H1 (cell line): ENCODE data around the gene E2F3. TPM values are rescaled to one million over a fixed set of nuclear protein-coding genes. Genes with fewer than 3 reads are reported as not detected.

ENCODE experiments used
- CTCF ChIA-PET: fragments of 300-600 bp; sonication (Branson Sonifier 250); formaldehyde crosslinking; loops from one replicate; lab custom pipeline; 2021; ENCODE audit not compliant: partially characterized antibody; lab: Charles Lee
- POLR2A ChIA-PET: fragments of 300-600 bp; sonication (Branson Sonifier 250); formaldehyde crosslinking; loops from one replicate; lab custom pipeline; 2021; ENCODE audit warnings: inconsistent platforms; ENCODE audit not compliant: partially characterized antibody; lab: Charles Lee
- DNase-seq, 2 experiments: peaks; one replicate each; pipeline versions ENCODE4 v3.0.0 to v3.0.0-alpha.2; 2010 to 2022; ENCODE audit warnings: low spot score in 2 of 2, low read depth in 1 of 2, mixed read lengths in 1 of 2
- FAIRE-seq: peaks from 2 replicates; lab custom pipeline; 2011; peaks lifted over from hg19 to GRCh38; lab: Jason Lieb, UNC
- H2AFZ ChIP-seq: 2 replicates; pipeline ENCODE4 v1.8.1; 2012; ENCODE audit warnings: low read length, inconsistent platforms
- H2AK5ac ChIP-seq: 2 replicates; pipeline ENCODE4 v1.6.1; 2013; ENCODE audit warnings: low read depth, low read length
- H2BK120ac ChIP-seq: replicated peaks from 2 replicates; pipeline ENCODE3; 2013; ENCODE audit warnings: low read depth, low read length, inconsistent platforms
- H2BK12ac ChIP-seq: 2 replicates; pipeline ENCODE4 v1.6.1; 2013; ENCODE audit warnings: low read depth, low read length
- H2BK15ac ChIP-seq: 2 replicates; pipeline ENCODE4 v1.6.1; 2013; ENCODE audit warnings: low read length
- H2BK20ac ChIP-seq: 2 replicates; pipeline ENCODE4 v1.6.1; 2013; ENCODE audit warnings: low read length
- H2BK5ac ChIP-seq: 2 replicates; pipeline ENCODE4 v1.6.1; 2013; ENCODE audit warnings: low read depth, low read length
- H3K14ac ChIP-seq: 2 replicates; pipeline ENCODE4 v1.6.1; 2013; ENCODE audit warnings: inconsistent platforms; ENCODE audit not compliant: insufficient read length
- H3K18ac ChIP-seq: 2 replicates; pipeline ENCODE4 v1.6.1; 2013; ENCODE audit warnings: low read length; ENCODE audit errors: extremely low read depth
- H3K23ac ChIP-seq: 2 replicates; pipeline ENCODE4 v1.6.1; 2013; ENCODE audit warnings: inconsistent platforms; ENCODE audit not compliant: insufficient read length
- H3K23me2 ChIP-seq: 2 replicates; pipeline ENCODE4 v1.6.1; 2013; ENCODE audit warnings: low read depth, low read length
- H3K27ac ChIP-seq: 2 replicates; pipeline ENCODE4 v1.6.1; 2011; ENCODE audit warnings: low read depth, low read length, inconsistent platforms
- H3K27me3 ChIP-seq, 4 experiments: replicated peaks in 1 of 4; 1 replicate in 1 of 4; 2 replicates in 3 of 4; pipeline versions ENCODE4 v1.6.1 to v1.8.1; 2011 to 2013; ENCODE audit warnings: low read length in 3 of 4, mild to moderate bottlenecking in 3 of 4, inconsistent platforms in 2 of 4, mixed read lengths in 2 of 4, moderate library complexity in 1 of 4; ENCODE audit not compliant: control insufficient read depth in 3 of 4, insufficient read depth in 3 of 4; ENCODE audit errors: extremely low read depth in 1 of 4
- H3K36me3 ChIP-seq, 4 experiments: 2 replicates each; pipeline versions ENCODE4 v1.6.1 to v1.8.1; 2011 to 2013; ENCODE audit warnings: mild to moderate bottlenecking in 4 of 4, low read length in 3 of 4, moderate library complexity in 2 of 4, control low read depth in 1 of 4, inconsistent platforms in 1 of 4; ENCODE audit not compliant: insufficient read depth in 4 of 4, control insufficient read depth in 2 of 4
- H3K4ac ChIP-seq: replicated peaks from 2 replicates; pipeline ENCODE3; 2013; ENCODE audit warnings: low read length, low read depth, mixed read lengths, inconsistent platforms; ENCODE audit not compliant: insufficient read length
- H3K4me1 ChIP-seq, 4 experiments: replicated peaks in 1 of 4; 1 replicate in 1 of 4; 2 replicates in 3 of 4; pipeline versions ENCODE4 v1.6.1 to v1.8.1; 2011 to 2013; ENCODE audit warnings: low read length in 3 of 4, inconsistent platforms in 2 of 4, mixed read lengths in 1 of 4; ENCODE audit not compliant: insufficient read depth in 4 of 4, control insufficient read depth in 3 of 4
- H3K4me2 ChIP-seq, 2 experiments: 2 replicates each; pipeline versions ENCODE4 v1.6.1 to v1.8.1; 2011 to 2013; ENCODE audit warnings: low read depth in 2 of 2, low read length in 2 of 2, control low read depth in 1 of 2, inconsistent platforms in 1 of 2, mild to moderate bottlenecking in 1 of 2; ENCODE audit not compliant: insufficient read depth in 1 of 2
- H3K4me3 ChIP-seq, 4 experiments: fragments of 200-600, 300-600 bp in 1 of 4; sonication (generic), shearing (Covaris generic), sonication (Bioruptor Twin) in 1 of 4; 2 replicates each; pipeline versions ENCODE4 v1.5.1 to v1.8.1; 2011 to 2016; ENCODE audit warnings: low read length in 4 of 4, low read depth in 3 of 4, control low read depth in 2 of 4, inconsistent platforms in 2 of 4, mild to moderate bottlenecking in 2 of 4, mixed read lengths in 1 of 4, moderate library complexity in 1 of 4; ENCODE audit not compliant: insufficient read depth in 2 of 4; ENCODE audit errors: extremely low read depth in 1 of 4
- H3K56ac ChIP-seq: replicated peaks from 2 replicates; pipeline ENCODE3; 2013; ENCODE audit warnings: low read depth, mild to moderate bottlenecking, mixed read lengths, low read length, inconsistent platforms; ENCODE audit not compliant: insufficient read length
- H3K79me1 ChIP-seq: 2 replicates; pipeline ENCODE4 v1.6.1; 2013; ENCODE audit warnings: low read depth, low read length, control low read depth
- H3K79me2 ChIP-seq, 2 experiments: 2 replicates each; pipeline versions ENCODE4 v1.6.1 to v1.8.1; 2012 to 2013; ENCODE audit warnings: low read length in 2 of 2, mild to moderate bottlenecking in 2 of 2, inconsistent platforms in 1 of 2; ENCODE audit not compliant: insufficient read depth in 2 of 2, control insufficient read depth in 1 of 2
- H3K9ac ChIP-seq, 4 experiments: replicated peaks in 1 of 4; 1 replicate in 1 of 4; 2 replicates in 3 of 4; pipeline versions ENCODE4 v1.6.1 to v1.8.1; 2011 to 2013; ENCODE audit warnings: low read depth in 3 of 4, low read length in 3 of 4, control low read depth in 2 of 4, mild to moderate bottlenecking in 2 of 4, moderate library complexity in 2 of 4, inconsistent platforms in 1 of 4; ENCODE audit errors: extremely low read depth in 1 of 4
- H3K9me3 ChIP-seq, 2 experiments: 2 replicates each; pipeline versions ENCODE4 v1.6.1 to v1.8.1; 2012 to 2013; ENCODE audit warnings: mild to moderate bottlenecking in 2 of 2, moderate library complexity in 2 of 2, control low read depth in 1 of 2, inconsistent platforms in 1 of 2, low read depth in 1 of 2, low read length in 1 of 2, mixed read lengths in 1 of 2; ENCODE audit not compliant: insufficient read depth in 2 of 2
- H4K20me1 ChIP-seq, 2 experiments: replicated peaks in 1 of 2; 2 replicates each; pipeline versions ENCODE3 to v1.8.1; 2011 to 2013; ENCODE audit warnings: inconsistent platforms in 2 of 2, low read length in 2 of 2, mild to moderate bottlenecking in 1 of 2; ENCODE audit not compliant: insufficient read depth in 2 of 2, control insufficient read depth in 1 of 2
- H4K5ac ChIP-seq: 2 replicates; pipeline ENCODE4 v1.6.1; 2013; ENCODE audit warnings: low read length, low read depth, mixed read lengths, inconsistent platforms; ENCODE audit not compliant: insufficient read length
- H4K8ac ChIP-seq: 2 replicates; pipeline ENCODE4 v1.8.0; 2013; ENCODE audit warnings: mild to moderate bottlenecking, moderate library complexity, low read length, inconsistent platforms; ENCODE audit not compliant: insufficient read depth; ENCODE audit errors: extremely low read depth
- H4K91ac ChIP-seq: replicated peaks from 2 replicates; pipeline ENCODE3; 2013; ENCODE audit warnings: low read length, mixed read lengths, inconsistent platforms; ENCODE audit not compliant: insufficient read length
- BRCA1 ChIP-seq: IDR thresholded peaks from 2 replicates; pipeline ENCODE4 v1.6.1; 2012; ENCODE audit warnings: low read depth, low read length, improper control_type of control experiment
- CBX8 ChIP-seq: fragments of 300-800, 300-1000 bp; sonication (generic); IDR thresholded peaks from 2 replicates; pipeline ENCODE4 v1.7.1; 2016; ENCODE audit warnings: low read depth, low read length, borderline replicate concordance
- CHD1 ChIP-seq: IDR thresholded peaks from 2 replicates; pipeline ENCODE4 v1.6.1; 2012; ENCODE audit warnings: low read depth, low read length, improper control_type of control experiment
- EGR1 ChIP-seq: IDR thresholded peaks from 2 replicates; pipeline ENCODE4 v1.6.1; 2011; ENCODE audit warnings: low read depth, low read length, borderline replicate concordance
- KDM5A ChIP-seq: fragments of 200-600 bp; IDR thresholded peaks from 2 replicates; pipeline ENCODE4 v1.7.1; 2012; ENCODE audit warnings: mild to moderate bottlenecking, low read length, inconsistent platforms, mixed read lengths
- MAFK ChIP-seq: IDR thresholded peaks from 2 replicates; pipeline ENCODE4 v1.6.1; 2012; ENCODE audit warnings: low read depth, mild to moderate bottlenecking, improper control_type of control experiment, low read length
- NANOG ChIP-seq: IDR thresholded peaks from 2 replicates; pipeline ENCODE4 v1.6.1; 2011; ENCODE audit warnings: low read length, low read depth, mild to moderate bottlenecking, inconsistent platforms; ENCODE audit not compliant: insufficient read depth, poor library complexity, severe bottlenecking
- RBBP5 ChIP-seq: IDR thresholded peaks from 2 replicates; pipeline ENCODE4 v1.7.1; 2012; ENCODE audit warnings: low read depth, mild to moderate bottlenecking, inconsistent platforms, low read length, moderate library complexity, borderline replicate concordance
- RFX5 ChIP-seq: IDR thresholded peaks from 2 replicates; pipeline ENCODE4 v1.6.1; 2011; ENCODE audit warnings: low read depth, low read length, improper control_type of control experiment, borderline replicate concordance
- SIN3A ChIP-seq, 2 experiments: IDR thresholded peaks in 1 of 2; conservative IDR thresholded peaks in 1 of 2; 2 replicates each; pipeline ENCODE4 v1.6.1; 2011 to 2012; ENCODE audit warnings: low read length in 2 of 2, improper control_type of control experiment in 1 of 2, low read depth in 1 of 2, mild to moderate bottlenecking in 1 of 2
- SIRT6 ChIP-seq: IDR thresholded peaks from one replicate; pipeline ENCODE4 v1.7.1; 2012; ENCODE audit warnings: low read length, inconsistent platforms
- SRF ChIP-seq: IDR thresholded peaks from 2 replicates; pipeline ENCODE4 v1.6.1; 2011; ENCODE audit warnings: mild to moderate bottlenecking, low read depth, low read length, moderate library complexity
- TAF7 ChIP-seq: optimal IDR thresholded peaks from 2 replicates; pipeline ENCODE3; 2011; ENCODE audit warnings: low read depth, mild to moderate bottlenecking, inconsistent platforms, low read length, moderate library complexity, borderline replicate concordance
- WGBS, 2 experiments: shearing (Covaris generic) in 1 of 2; methylation state at CpG; one replicate each; pipeline versions ENCODE4 v1.1.6 to v1.1.7; 2013 to 2015; ENCODE audit warnings: low lambda C conversion rate in 2 of 2, mixed read lengths in 2 of 2, inconsistent platforms in 1 of 2, low coverage in 1 of 2, missing lambda C conversion rate in 1 of 2; ENCODE audit not compliant: insufficient replicate concordance in 2 of 2, insufficient coverage in 1 of 2, insufficient read length in 1 of 2; ENCODE audit errors: extremely low coverage in 1 of 2, missing lambda C conversion rate in 1 of 2; 5-methylcytosine and 5-hydroxymethylcytosine counted together
- polyA plus RNA-seq, 7 experiments: library from polyadenylated mRNA; depleted of rRNA in 3 of 7; stranded (reverse) in 5 of 7; unstranded in 2 of 7; fragments of >200 nt in 5 of 7; fragments of 200-250 nt in 2 of 7; gene quantifications; 1 replicate in 5 of 7; 2 replicates in 1 of 7; 4 replicates in 1 of 7; pipeline versions ENCODE4 v1.2.1 to v1.2.3, GENCODE V29; 2011 to 2013; ENCODE audit warnings: missing spikeins in 2 of 7, mixed read lengths in 2 of 7
- total RNA-seq: library from RNA; stranded (reverse); fragmentation: NEBNext Ultra II Directional; extraction: Animal tissue kit (Norgen Biotek cat#: 25700); gene quantifications from 2 replicates; pipeline ENCODE4 v1.2.1, GENCODE V29; 2021
- TF ChIP-seq, protein P1 (sequence below): IDR thresholded peaks from 2 replicates; pipeline ENCODE4 v1.6.1; 2012; ENCODE audit warnings: inconsistent platforms

E2F3 gene
- total and polyA plus RNA-seq, 2 of the 8 experiments (the other 6 are each of a cell fraction or from before 2014, with no cell fraction given): 14.9 to 42.2 TPM

DNA sequence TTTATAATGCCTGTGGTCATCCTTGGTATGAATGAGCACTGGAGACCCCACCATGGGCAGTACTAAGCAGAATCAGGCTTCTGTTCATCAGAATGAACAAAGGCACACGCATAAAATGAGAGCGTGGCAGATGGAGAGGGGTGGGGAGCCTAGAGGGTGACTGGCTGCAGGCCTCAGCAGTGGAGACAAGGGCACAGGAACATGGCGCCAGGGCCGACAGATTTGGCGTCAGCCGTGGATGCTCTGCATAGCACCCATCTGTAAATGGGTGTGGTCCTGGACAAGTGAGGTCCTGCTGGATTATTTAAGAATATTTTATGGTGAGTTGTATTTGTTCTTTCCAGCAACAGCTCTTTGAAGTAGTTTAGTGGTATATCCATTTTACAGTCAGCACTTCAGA lies 33.1 kb downstream of the E2F3 start:
- Histone ChIP-seq H4K20me1 (peaks cover 2 to 18% of the 10 kb centered on the region in 2 experiments), H4K5ac (no peak overlapping the region), H4K8ac (no peak overlapping the region), H3K4me1 (peaks cover 0 to 4% (median 2%) of the 10 kb centered on the region in 4 experiments; a peak in 2 of 7 replicates), H3K14ac (no peak overlapping the region), H3K18ac (no peak overlapping the region), H4K91ac (no peak overlapping the region), H2BK15ac (no peak overlapping the region), H3K27me3 (no peaks in the 10 kb centered on the region), H3K56ac (no peak overlapping the region), H2BK120ac (no peak overlapping the region), H2BK5ac (no peak overlapping the region), H2BK12ac (no peak overlapping the region), H3K4me3 (no peak overlapping the region), H3K4ac (no peak overlapping the region), H2AFZ (no peak overlapping the region), H3K23ac (no peak overlapping the region), H2AK5ac (no peak overlapping the region), H3K79me2 (peaks cover 7 to 94% of the 10 kb centered on the region in 2 experiments), H2BK20ac (no peak overlapping the region), H3K4me2 (no peak overlapping the region), H3K23me2 (no peaks in the 10 kb centered on the region), H3K9ac (no peak overlapping the region), H3K9me3 (no peaks in the 10 kb centered on the region), H3K27ac (no peak overlapping the region), H3K79me1 (peaks cover 10% of the 10 kb centered on the region), H3K36me3 (peaks cover 0 to 6% (median 4%) of the 10 kb centered on the region in 4 experiments; a peak in 4 of 8 replicates)
- FAIRE-seq (no peak), DNase-seq (no peak)
- 95% methylated on average over 6 of the region's 6 CpGs; no CpG with 5 or more reads in 1 of the 2 experiments for WGBS, 2 experiments
- POLR2A ChIA-PET: interaction anchor here (1.7 kb wide), 1 partner anchor 15 kb away, joined by 4 read pairs; no protein-coding TSS in a partner anchor
- CTCF ChIA-PET: interaction anchor here (0.6 to 1.0 kb wide), 3 partner anchors 20 to 34 kb away, joined by 3 to 4 read pairs (median 3); no protein-coding TSS in a partner anchor
- TF ChIP-seq CHD1 (no peak), TAF7 (no peak), CBX8 (no peak), SRF (no peak), NANOG (no peak), KDM5A (no peak), RFX5 (no peak), RBBP5 (no peak), SIRT6 (no peak), EGR1 (no peak), MAFK (no peak), SIN3A (conservative IDR thresholded peaks at IDR 0.05 in 1 of 2, IDR thresholded peaks at IDR 0.05 in 1 of 2; ENCODE audit: low read depth in 1 of 2, low read length in 2 of 2) (no peak), BRCA1 (no peak)
- TF ChIP-seq, protein P1, sequence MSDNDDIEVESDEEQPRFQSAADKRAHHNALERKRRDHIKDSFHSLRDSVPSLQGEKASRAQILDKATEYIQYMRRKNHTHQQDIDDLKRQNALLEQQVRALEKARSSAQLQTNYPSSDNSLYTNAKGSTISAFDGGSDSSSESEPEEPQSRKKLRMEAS: no peak
